Measurements from ENCODE around the gene TJP2.

Gene TJP2

GRCh38 chr9:69279084-69279731 lies 105.1 kb downstream of the TJP2 start:
- no peak overlapping the region for H3K4me3 ChIP-seq (ENCODE audit: low read depth, low read length)
- DNase-seq (ENCODE audit: low read depth): no peak
- TF ChIP-seq MAX (IDR thresholded peaks at IDR 0.05; ENCODE audit: low read depth, low read length): no peak
- no peak for TF ChIP-seq CTCF (IDR thresholded peaks at IDR 0.05; ENCODE audit: low read depth, low read length)
- TF ChIP-seq MYC (IDR thresholded peaks at IDR 0.05; ENCODE audit: low read depth, low read length): no peak
- TF ChIP-seq POLR2A (IDR thresholded peaks at IDR 0.05; ENCODE audit: extremely low read depth, insufficient read length): no peak

- TF ChIP-seq POLR2A (IDR thresholded peaks at IDR 0.05; ENCODE audit: extremely low read depth, insufficient read length) (no peak), MAX (IDR thresholded peaks at IDR 0.05; ENCODE audit: low read depth, low read length) (no peak), CTCF (IDR thresholded peaks at IDR 0.05; ENCODE audit: low read depth, low read length) (no peak), MYC (IDR thresholded peaks at IDR 0.05; ENCODE audit: low read depth, low read length) (no peak)
- no peak overlapping the region for H3K4me3 ChIP-seq (ENCODE audit: low read depth, low read length)
- DNase-seq (ENCODE audit: low read depth): no peak
Measured at GRCh38 chr9:69279733-69280132, 105.7 kb downstream of the TJP2 start.

GRCh38 chr9:69283003-69283402 lies 108.9 kb downstream of the TJP2 start:
- TF ChIP-seq MYC (IDR thresholded peaks at IDR 0.05; ENCODE audit: low read depth, low read length) (no peak), MAX (IDR thresholded peaks at IDR 0.05; ENCODE audit: low read depth, low read length) (no peak), POLR2A (IDR thresholded peaks at IDR 0.05; ENCODE audit: extremely low read depth, insufficient read length) (no peak), CTCF (IDR thresholded peaks at IDR 0.05; ENCODE audit: low read depth, low read length) (no peak)
- no peak for DNase-seq (ENCODE audit: low read depth)
- H3K4me3 ChIP-seq (ENCODE audit: low read depth, low read length): no peak overlapping the region

- no peak for DNase-seq (ENCODE audit: low read depth)
- H3K4me3 ChIP-seq (ENCODE audit: low read depth, low read length): no peak overlapping the region
- TF ChIP-seq MAX (IDR thresholded peaks at IDR 0.05; ENCODE audit: low read depth, low read length) (no peak), POLR2A (IDR thresholded peaks at IDR 0.05; ENCODE audit: extremely low read depth, insufficient read length) (no peak), CTCF (IDR thresholded peaks at IDR 0.05; ENCODE audit: low read depth, low read length) (no peak), MYC (IDR thresholded peaks at IDR 0.05; ENCODE audit: low read depth, low read length) (no peak)
Measured at GRCh38 chr9:69292078-69292477, 118.0 kb downstream of the TJP2 start.

GRCh38 chr9:69293156-69293555 lies 119.1 kb downstream of the TJP2 start:
- DNase-seq (ENCODE audit: low read depth): no peak
- H3K4me3 ChIP-seq (ENCODE audit: low read depth, low read length): no peak overlapping the region
- TF ChIP-seq CTCF (IDR thresholded peaks at IDR 0.05; ENCODE audit: low read depth, low read length) (no peak), POLR2A (IDR thresholded peaks at IDR 0.05; ENCODE audit: extremely low read depth, insufficient read length) (no peak), MYC (IDR thresholded peaks at IDR 0.05; ENCODE audit: low read depth, low read length) (no peak), MAX (IDR thresholded peaks at IDR 0.05; ENCODE audit: low read depth, low read length) (no peak)

All from NB4 (cell line).